K562 (cell line): ENCODE results near the gene DESI2. TPM values are rescaled to one million over a fixed set of nuclear protein-coding genes. Genes with fewer than 3 reads are reported as not detected.

ENCODE experiments used
- ATAC-seq: fragments of 200-7000 bp; cut with Tn5 transposase; 3 replicates; pipeline ENCODE4 v1.9.1; 2020; ENCODE audit warnings: moderate library complexity
- BruUV-seq: library from RNA; stranded (reverse); fragments of 400-500 nt; replicated peaks from 2 replicates; lab custom pipeline; 2021; lab: Mats Ljungman, UMichigan
- CTCF ChIA-PET: fragments of 300-600 bp; formaldehyde crosslinking; extraction: SDS; loops from one replicate; lab custom pipeline; 2021; ENCODE audit warnings: low intra/inter-chr PET ratio; lab: Yijun Ruan, JAX
- POLR2A ChIA-PET: fragments of 300-600, 350-650 bp; sonication (Branson Sonifier 250); formaldehyde crosslinking; extraction: SDS; loops from one replicate; lab custom pipeline; 2021; ENCODE audit warnings: antibody characterized with exemption, inconsistent platforms; lab: Yijun Ruan, JAX
- DNase-seq, 4 experiments: peaks; one replicate each; pipeline versions ENCODE4 v3.0.0 to v3.0.0-alpha.2; 2011 to 2018; ENCODE audit warnings: low spot score in 3 of 4, mixed read lengths in 3 of 4; ENCODE audit errors: extremely low read depth in 1 of 4
- FAIRE-seq: peaks from 2 replicates; lab custom pipeline; 2011; peaks lifted over from hg19 to GRCh38; lab: Jason Lieb, UNC
- H2AFZ ChIP-seq: 2 replicates; pipeline ENCODE4 v1.6.0; 2011; ENCODE audit warnings: low read depth, low read length, control low read depth, inconsistent platforms
- H3K27ac ChIP-seq: fragments of 200-600 bp; 3 replicates; pipeline ENCODE4 v1.8.0; 2011; ENCODE audit warnings: low read depth, mild to moderate bottlenecking, control low read depth, inconsistent platforms, low read length, moderate library complexity, mixed read lengths; ENCODE audit errors: extremely low read depth
- H3K27me3 ChIP-seq, 2 experiments: fragments of 300-600 bp in 1 of 2; 2 replicates in 1 of 2; 3 replicates in 1 of 2; pipeline versions ENCODE4 v1.6.0 to v1.8.0; 2011; ENCODE audit warnings: inconsistent platforms in 2 of 2, low read length in 2 of 2, mild to moderate bottlenecking in 1 of 2, mixed read lengths in 1 of 2, moderate library complexity in 1 of 2; ENCODE audit not compliant: control insufficient read depth in 2 of 2, insufficient read depth in 2 of 2
- H3K36me3 ChIP-seq: fragments of 300-600 bp; 3 replicates; pipeline ENCODE4 v1.8.0; 2011; ENCODE audit warnings: mild to moderate bottlenecking, low read length, inconsistent platforms; ENCODE audit not compliant: control insufficient read depth, insufficient read depth
- H3K4me1 ChIP-seq, 2 experiments: fragments of 200-600 bp in 1 of 2; replicated peaks in 1 of 2; 2 replicates in 1 of 2; 3 replicates in 1 of 2; pipeline versions ENCODE4 v1.5.1 to v1.8.0; 2011; ENCODE audit warnings: inconsistent platforms in 2 of 2, low read length in 2 of 2, mild to moderate bottlenecking in 1 of 2, mixed read lengths in 1 of 2, moderate library complexity in 1 of 2; ENCODE audit not compliant: control insufficient read depth in 2 of 2, insufficient read depth in 2 of 2
- H3K4me2 ChIP-seq: 2 replicates; pipeline ENCODE4 v1.6.1; 2011; ENCODE audit warnings: low read length, control low read depth, inconsistent platforms, mixed read lengths; ENCODE audit not compliant: insufficient read depth
- H3K4me3 ChIP-seq: fragments of 200-600 bp; sonication (generic), shearing (Covaris generic); 2 replicates; pipeline ENCODE4 v1.5.1; 2016; ENCODE audit warnings: control low read depth, inconsistent platforms
- H3K79me2 ChIP-seq: fragments of 200-600 bp; 3 replicates; pipeline ENCODE4 v1.8.0; 2011; ENCODE audit warnings: low read length, inconsistent platforms; ENCODE audit not compliant: control insufficient read depth, insufficient read depth
- H3K9ac ChIP-seq, 2 experiments: 2 replicates each; pipeline versions ENCODE4 v1.6.0 to v1.6.1; 2011; ENCODE audit warnings: low read depth in 2 of 2, low read length in 2 of 2, control low read depth in 1 of 2, inconsistent platforms in 1 of 2, mild to moderate bottlenecking in 1 of 2, mixed read lengths in 1 of 2; ENCODE audit not compliant: insufficient read depth in 1 of 2
- H3K9me1 ChIP-seq: one replicate; pipeline ENCODE4 v1.6.0; 2011; ENCODE audit warnings: inconsistent platforms, mild to moderate bottlenecking, low read length, moderate library complexity; ENCODE audit not compliant: control insufficient read depth, insufficient read depth
- H3K9me3 ChIP-seq: replicated peaks from 2 replicates; pipeline ENCODE4 v1.5.1; 2011; ENCODE audit warnings: low read depth, low read length, inconsistent platforms; ENCODE audit not compliant: control insufficient read depth, insufficient read depth
- H4K20me1 ChIP-seq: replicated peaks from 2 replicates; pipeline ENCODE4 v1.6.1; 2011; ENCODE audit warnings: low read length, inconsistent platforms, mixed read lengths; ENCODE audit not compliant: control insufficient read depth, insufficient read depth
- E2F8 ChIP-seq: fragments of 450-650 bp; IDR thresholded peaks from 2 replicates; pipeline ENCODE4 v1.7.1; 2018; ENCODE audit warnings: mild to moderate bottlenecking, low read depth; ENCODE audit not compliant: partially characterized antibody
- POLR2AphosphoS2 ChIP-seq: IDR thresholded peaks from 2 replicates; pipeline ENCODE4 v1.6.1; 2012; ENCODE audit warnings: low read length, improper control_type of control experiment
- SRSF1 ChIP-seq: fragments of 200-400 bp; formaldehyde crosslinking; IDR thresholded peaks from 2 replicates; pipeline ENCODE4 v1.6.1; 2017; ENCODE audit warnings: mild to moderate bottlenecking, low read depth, low read length, moderate library complexity
- ZNF277 ChIP-seq: fragments of 250-450 bp; sonication (Bioruptor Pico); IDR thresholded peaks from 2 replicates; pipeline ENCODE4 v1.8.0; 2022; ENCODE audit warnings: inconsistent platforms, mild to moderate bottlenecking, moderate library complexity, borderline replicate concordance
- WGBS: fragments of 100-300 bp; shearing (Covaris generic); methylation state at CpG from one replicate; pipeline ENCODE4 v1.1.6; 2016; ENCODE audit warnings: low coverage, mixed read lengths; ENCODE audit not compliant: insufficient coverage; ENCODE audit errors: missing lambda C conversion rate; 5-methylcytosine and 5-hydroxymethylcytosine counted together
- in situ Hi-C: fragments of 300-500 bp; cut with MboI; formaldehyde crosslinking; loops from 4 replicates; pipeline ENCODE4 v1.15.0; 2018; ENCODE audit warnings: inconsistent platforms, mixed read lengths
- intact Hi-C: fragments of 100-400 bp; cut with micrococcal nuclease; formaldehyde crosslinking; loops from 2 replicates; pipeline ENCODE4 v1.14.2; 2022
- polyA plus RNA-seq, 8 experiments: library from polyadenylated mRNA; depleted of rRNA in 4 of 8; stranded (reverse) in 5 of 8; unstranded in 3 of 8; fragments of >200 nt; fragmentation: Nextera tagmentation in 2 of 8; fragmentation: Illumina TruSeq in 1 of 8; extraction: Ambion mirVana in 2 of 8; extraction: Trizol in 1 of 8; gene quantifications; 2 replicates each; pipeline versions ENCODE4 v1.2.1 to v1.2.3, GENCODE V29; 2011 to 2014; ENCODE audit warnings: inconsistent platforms in 1 of 8, missing spikeins in 1 of 8
- total RNA-seq, 7 experiments: library from RNA; depleted of rRNA in 6 of 7; stranded (reverse); fragments of >200 nt in 6 of 7; fragmentation: Illumina TruSeq in 2 of 7; extraction: Trizol in 2 of 7; gene quantifications; 2 replicates each; pipeline versions ENCODE4 v1.2.1 to v1.2.3, GENCODE V29; 2011 to 2021; ENCODE audit warnings: low replicate concordance in 1 of 7

DESI2 gene
- total and polyA plus RNA-seq, 9 of the 15 experiments (the other 6 are each of a cell fraction or from before 2014, with no cell fraction given) = 17.4 to 59.4 (median 38.4) TPM

- intact Hi-C loops (no loop called here), in situ Hi-C loops (no loop called here)
- ATAC-seq (peak; percentile 25), FAIRE-seq (no peak), DNase-seq (no peak)
- H3K36me3 ChIP-seq = peaks cover 13% of the 10 kb centered on the region; the same call in 1 of the 3 replicates
- BruUV-seq = no TSS peak
- CTCF ChIA-PET = no interaction called here
- H3K9me1 ChIP-seq = no peaks in the 10 kb centered on the region
- H4K20me1 ChIP-seq = no peaks in the 10 kb centered on the region; the same call in 1 of the 2 replicates
- no peak overlapping the region for H3K4me2 ChIP-seq
- TF ChIP-seq ZNF277 (no peak), E2F8 (peak; percentile 11), SRSF1 (no peak), POLR2AphosphoS2 (peak; percentile 45)
- no peaks in the 10 kb centered on the region for H3K4me1 ChIP-seq
- peaks cover 19 to 33% of the 10 kb centered on the region in 2 experiments for H3K27me3 ChIP-seq
- POLR2A ChIA-PET = interaction anchor here (0.7 to 0.9 kb wide), 2 partner anchors 11 to 55 kb away, joined by 3 read pairs; no protein-coding TSS in a partner anchor
- no peak overlapping the region for H3K27ac ChIP-seq
- H3K9me3 ChIP-seq = no peaks in the 10 kb centered on the region
- no peaks in the 10 kb centered on the region for H3K79me2 ChIP-seq
- H2AFZ ChIP-seq = no peak overlapping the region
- WGBS = 9% methylated on average over 2 of the region's 2 CpGs
- no peak overlapping the region for H3K4me3 ChIP-seq
- H3K9ac ChIP-seq = no peak overlapping the region
Measured at GRCh38 chr1:244709476-244710368, 56.8 kb downstream of the DESI2 start.
